GM21737 (cell line): ENCODE measurements around the gene SFTA2.
"Not testable (repeated sequence)": the region's sequence is repeated elsewhere in the genome, so short reads cannot be mapped to it uniquely, and the experiment has no call there.

ENCODE experiments used
- ATAC-seq: cut with Tn5 transposase; IDR thresholded peaks from one replicate; pipeline ENCODE4 v1.9.1; 2021; ENCODE audit warnings: mild to moderate bottlenecking, moderate library complexity; ENCODE audit not compliant: unreplicated experiment

Gene SFTA2

GRCh38 chr6:30914076-30914853, 17.7 kb downstream of the SFTA2 start, which contains the start of gene VARS2:
Gene VARS2 (plus strand): TSS chr6:30914238. CDS start chr6:30914837, 599 bp downstream.
- ATAC-seq, result peak; percentile 87

GRCh38 chr6:30913721-30914075, 18.3 kb downstream of the SFTA2 start:
- no peak for ATAC-seq

GRCh38 chr6:30912746-30913520, 19.0 kb downstream of the SFTA2 start:
- no peak for ATAC-seq

GRCh38 chr6:30910473-30910872, 21.5 kb downstream of the SFTA2 start:
- not testable (repeated sequence) for ATAC-seq

- no peak for ATAC-seq
Measured at GRCh38 chr6:30908700-30909099, 23.3 kb downstream of the SFTA2 start.

- ATAC-seq, result peak; percentile 91
Measured at GRCh38 chr6:30907758-30908591, 24.0 kb downstream of the SFTA2 start, which contains the start of gene GTF2H4. Gene GTF2H4 (plus strand): TSS chr6:30908207.

- not testable (repeated sequence) for ATAC-seq
Measured at GRCh38 chr6:30907290-30907757, 24.6 kb downstream of the SFTA2 start.

- ATAC-seq, result no peak
Measured at GRCh38 chr6:30903236-30903635, 28.7 kb downstream of the SFTA2 start.

GRCh38 chr6:30902709-30903108, 29.3 kb downstream of the SFTA2 start:
- no peak for ATAC-seq

GRCh38 chr6:30902196-30902595, 29.8 kb downstream of the SFTA2 start:
- not testable (repeated sequence) for ATAC-seq

GRCh38 chr6:30901436-30901835, 30.5 kb downstream of the SFTA2 start:
- ATAC-seq, result no peak

- no peak for ATAC-seq
Measured at GRCh38 chr6:30900863-30901417, 31.0 kb downstream of the SFTA2 start.

- no peak for ATAC-seq
Measured at GRCh38 chr6:30898750-30899360, 33.1 kb downstream of the SFTA2 start.

GRCh38 chr6:30897882-30898281, 34.1 kb downstream of the SFTA2 start:
- no peak for ATAC-seq

- no peak for ATAC-seq
Measured at GRCh38 chr6:30896541-30896940, 35.4 kb downstream of the SFTA2 start.

GRCh38 chr6:30895343-30895742, 36.6 kb downstream of the SFTA2 start:
- ATAC-seq, result no peak

GRCh38 chr6:30894935-30895334, 37.0 kb downstream of the SFTA2 start:
- no peak for ATAC-seq

- ATAC-seq, result no peak
Measured at GRCh38 chr6:30894381-30894780, 37.6 kb downstream of the SFTA2 start.

GRCh38 chr6:30893666-30894065, 38.3 kb downstream of the SFTA2 start:
- ATAC-seq, result no peak

GRCh38 chr6:30893001-30893591, 38.9 kb downstream of the SFTA2 start:
- no peak for ATAC-seq
